Measurements from ENCODE around the gene PTPRT. TPM values are rescaled to one million over a fixed set of nuclear protein-coding genes. Genes with fewer than 3 reads are reported as not detected.

The PTPRT gene
- polyA plus RNA-seq, 1 donor = 0.53 TPM

DNA sequence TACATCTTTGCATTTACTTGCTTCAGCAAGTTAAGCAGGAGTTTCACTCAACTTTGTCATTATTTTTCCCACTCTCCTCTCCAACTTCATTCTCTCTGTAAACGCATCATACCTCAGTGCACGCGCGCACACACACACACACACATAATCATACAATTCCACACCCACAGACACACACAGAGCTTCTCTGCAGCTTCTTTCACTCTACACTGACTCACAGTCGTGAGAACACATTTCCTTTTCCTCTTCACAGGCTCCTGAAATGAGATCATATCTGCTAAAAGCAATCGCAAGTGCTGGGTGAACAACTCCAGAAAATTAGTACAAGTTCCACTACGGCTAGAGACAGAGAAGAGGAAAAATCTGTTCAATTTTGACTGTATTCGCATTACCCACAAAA, 215.4 kb downstream of the PTPRT start:
- DNase-seq = no peak

DNA sequence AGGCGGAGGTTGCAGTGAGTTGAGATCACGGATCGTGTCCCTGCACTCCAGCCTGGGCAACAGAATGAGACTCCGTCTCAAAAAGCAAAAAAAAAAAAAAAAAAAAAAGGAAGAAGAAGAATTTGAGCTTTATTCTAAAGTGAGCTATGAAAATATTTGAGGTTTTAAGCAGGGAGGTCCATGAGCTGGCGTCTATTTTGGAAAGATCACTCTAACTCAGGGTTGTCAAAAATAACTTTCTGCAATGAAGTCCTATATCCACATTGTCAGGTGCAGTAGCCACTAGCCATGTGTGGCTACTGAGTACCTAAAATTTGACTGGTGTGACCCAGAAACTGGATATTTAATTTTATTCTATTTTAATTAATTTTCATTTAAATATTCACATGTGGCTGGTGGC, 217.1 kb downstream of the PTPRT start:
- no peak for DNase-seq

DNA sequence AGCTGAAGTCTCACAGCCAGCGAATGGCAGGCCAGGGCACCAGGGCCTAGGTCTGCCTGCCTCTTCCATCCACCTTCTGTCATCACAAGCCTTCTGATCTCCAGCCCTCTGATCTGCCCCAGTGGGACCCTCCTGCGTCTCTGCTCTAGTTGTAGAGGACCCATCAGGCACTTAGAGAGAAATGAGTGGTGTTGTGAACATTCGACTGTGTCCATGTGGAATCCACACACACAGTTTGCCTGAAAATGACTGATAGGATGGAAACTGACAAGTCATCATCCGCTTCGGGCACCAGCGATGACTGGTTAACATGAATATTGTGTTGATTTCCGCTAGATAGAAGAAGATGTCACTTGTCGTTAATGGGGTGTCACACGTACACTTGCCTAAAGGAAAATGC, 221.0 kb downstream of the PTPRT start:
- DNase-seq = no peak

DNA sequence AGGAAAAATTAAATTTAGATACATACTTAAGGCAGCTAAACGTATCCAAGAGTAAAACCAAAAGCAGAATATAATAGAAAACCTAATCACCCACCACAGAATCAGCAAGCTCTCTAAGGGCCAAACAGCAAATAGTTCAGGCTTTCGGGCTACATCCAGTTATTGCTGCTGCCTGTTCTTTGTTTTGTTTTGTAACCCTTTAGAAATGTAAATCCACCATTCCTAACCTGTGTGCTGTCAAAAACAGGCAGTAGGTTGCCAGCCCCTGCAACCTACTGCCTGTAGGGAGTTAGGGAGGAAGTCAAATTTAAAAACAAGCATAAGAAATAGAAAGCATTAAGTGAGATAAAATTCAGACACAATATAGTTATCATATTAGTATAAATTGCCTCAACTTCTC, 225.9 kb downstream of the PTPRT start:
- DNase-seq = no peak

DNA sequence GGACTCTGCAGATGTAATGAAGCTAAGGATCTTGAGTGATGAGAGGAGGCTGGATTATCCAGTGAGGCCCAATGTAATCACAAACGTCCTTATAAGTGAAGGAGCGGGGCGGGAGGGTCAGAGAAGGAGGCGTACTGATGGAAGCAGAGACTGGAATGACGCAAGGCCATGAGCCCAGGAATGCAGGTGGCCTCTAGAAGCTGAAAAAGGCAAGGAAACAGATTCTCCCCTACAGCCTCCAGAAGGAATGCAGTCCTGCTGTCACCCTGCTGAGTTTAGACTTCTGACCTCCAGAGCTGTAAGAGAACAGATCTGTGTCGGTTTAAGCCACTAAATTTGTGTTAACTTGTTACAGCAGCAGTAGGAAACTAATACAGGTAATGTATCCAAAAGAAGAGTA, 227.9 kb downstream of the PTPRT start:
- DNase-seq = no peak

DNA sequence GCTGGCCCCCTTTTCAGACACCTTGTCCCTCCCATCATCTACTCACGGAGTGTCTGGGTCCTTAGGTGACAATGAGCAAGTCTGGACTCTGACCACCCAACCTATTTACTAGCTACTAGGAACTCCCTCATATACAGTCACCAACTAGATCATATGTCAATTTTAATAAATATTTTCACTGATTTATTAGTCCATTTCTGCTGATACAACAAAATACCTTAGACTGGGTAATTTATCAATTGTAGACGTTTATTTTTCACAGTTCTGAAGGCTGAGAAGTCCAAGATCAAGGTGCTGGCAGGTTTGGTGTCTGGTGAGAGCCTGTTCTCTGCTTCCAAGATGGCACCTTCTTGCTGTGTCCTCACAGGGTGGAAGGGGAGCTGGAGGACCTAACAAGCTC, 229.7 kb downstream of the PTPRT start:
- DNase-seq = no peak

DNA sequence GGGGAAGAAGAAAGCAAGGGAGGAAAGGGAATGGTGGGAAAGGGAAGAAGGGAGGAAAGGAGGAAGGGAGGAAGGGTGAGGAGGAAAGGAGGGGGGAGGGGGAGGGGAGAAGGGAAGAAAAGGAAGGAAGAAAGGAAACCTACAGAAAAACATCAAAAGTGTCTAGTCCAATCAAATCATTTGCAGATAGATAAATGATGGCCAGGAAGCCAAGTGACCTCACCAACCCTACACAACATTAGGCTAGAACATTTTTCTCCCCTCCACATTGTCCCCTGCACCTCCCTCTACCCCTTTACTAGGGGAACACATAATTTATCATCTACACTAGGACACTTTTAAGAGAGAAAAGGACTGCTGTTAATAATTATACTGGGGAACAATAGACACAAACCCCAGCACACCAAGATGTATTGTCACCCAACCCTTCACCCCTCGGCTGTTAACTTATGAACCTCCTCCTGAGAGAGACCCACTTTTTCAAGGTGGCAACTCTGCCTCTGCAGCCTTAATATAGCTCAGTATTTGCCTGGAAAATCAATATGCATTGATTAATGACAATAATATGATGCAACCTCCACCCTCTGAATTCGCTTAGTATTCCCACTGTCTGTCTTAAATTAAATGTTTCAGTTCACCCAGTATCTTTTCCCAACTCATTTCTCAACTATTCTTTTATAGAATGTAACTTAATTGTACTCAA, 231.2 kb downstream of the PTPRT start:
- no peak for DNase-seq

DNA sequence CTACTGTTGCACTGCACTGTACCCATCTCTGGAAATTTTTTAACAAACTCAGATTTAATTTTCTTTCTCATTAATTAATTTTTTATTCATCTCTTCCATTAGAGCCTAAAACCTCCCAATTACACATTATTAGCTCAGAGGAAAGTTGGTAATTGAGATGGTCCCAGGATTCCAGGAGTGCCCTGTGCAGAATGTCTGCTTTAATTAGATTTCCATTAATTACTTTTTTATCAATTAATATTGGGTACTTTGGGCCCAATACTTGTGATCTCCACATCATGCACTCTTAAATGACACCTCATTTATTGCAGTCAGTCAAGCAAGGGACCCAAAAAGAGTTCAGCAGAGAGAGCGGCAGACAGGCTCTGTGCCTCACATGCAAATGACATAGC, 232.0 kb downstream of the PTPRT start:
- no peak for DNase-seq

DNA sequence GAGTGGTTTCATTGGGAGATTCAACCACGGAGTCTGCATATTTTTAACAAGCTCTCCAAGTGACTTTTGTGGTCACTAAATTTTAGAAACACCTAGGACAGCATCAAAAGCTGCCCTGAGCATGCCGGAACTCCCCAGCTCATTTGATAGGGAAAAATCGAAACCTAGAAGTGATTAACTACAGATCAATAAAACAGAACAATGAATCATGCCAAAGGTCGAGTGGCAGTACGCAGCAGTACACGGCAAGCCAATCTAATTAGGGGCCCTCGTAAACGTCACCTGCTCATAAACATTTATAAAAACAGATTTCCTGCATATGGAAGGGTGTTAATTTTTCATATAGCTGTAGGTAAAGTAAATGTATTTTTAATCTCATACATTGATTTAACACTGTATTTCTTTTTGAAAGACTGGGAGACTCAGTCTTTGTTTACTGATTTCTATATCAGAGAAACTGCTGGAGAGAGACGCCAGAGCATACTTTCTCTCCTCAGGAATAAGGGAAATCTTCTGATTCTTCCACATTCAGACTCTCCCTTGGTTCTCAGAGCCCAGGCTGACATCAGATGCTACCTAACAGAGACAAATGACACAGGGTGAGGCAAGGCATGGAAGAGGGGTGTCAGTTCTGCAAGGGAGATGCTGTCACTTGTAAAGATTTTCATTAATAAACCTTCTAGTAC, 232.5 kb downstream of the PTPRT start:
- no peak for DNase-seq

DNA sequence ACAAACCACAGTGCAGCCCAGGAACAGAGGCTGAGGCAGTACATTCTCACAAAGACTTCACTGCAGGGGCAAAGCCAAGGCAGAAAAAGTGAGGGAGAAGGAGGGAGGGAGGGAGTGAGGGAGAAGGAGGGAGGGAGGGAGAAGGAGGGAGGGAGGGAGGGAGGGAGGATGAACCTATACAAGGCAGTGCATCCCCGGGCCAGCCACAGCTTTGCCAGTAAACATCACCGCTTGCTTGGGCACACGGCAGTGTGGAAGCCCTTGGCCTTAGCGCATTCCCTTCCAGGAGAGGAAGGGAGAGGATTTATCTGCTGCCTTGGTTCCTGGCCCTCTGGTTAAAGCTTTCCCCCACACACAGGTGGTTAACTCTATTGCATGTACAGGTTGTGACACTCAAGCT, 234.0 kb downstream of the PTPRT start:
- DNase-seq = no peak

DNA sequence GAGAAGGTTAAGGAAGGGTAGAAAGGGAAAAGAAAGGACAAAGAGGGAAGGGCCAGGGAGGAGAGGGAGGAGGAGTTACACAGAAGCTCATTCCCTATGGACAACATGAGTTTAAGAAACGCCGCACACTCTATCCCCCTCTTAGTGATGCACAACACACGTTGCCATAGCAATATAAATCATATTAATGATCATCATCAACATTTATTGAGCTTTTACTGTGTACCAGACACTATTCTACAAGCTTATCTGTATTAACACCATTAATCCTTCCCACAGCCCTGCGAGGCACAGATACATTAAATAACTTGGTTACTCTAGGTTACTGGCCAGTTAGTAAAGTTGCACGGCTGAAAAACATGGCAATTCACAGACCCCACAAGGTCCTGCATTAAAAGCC, 234.8 kb downstream of the PTPRT start:
- DNase-seq = no peak

DNA sequence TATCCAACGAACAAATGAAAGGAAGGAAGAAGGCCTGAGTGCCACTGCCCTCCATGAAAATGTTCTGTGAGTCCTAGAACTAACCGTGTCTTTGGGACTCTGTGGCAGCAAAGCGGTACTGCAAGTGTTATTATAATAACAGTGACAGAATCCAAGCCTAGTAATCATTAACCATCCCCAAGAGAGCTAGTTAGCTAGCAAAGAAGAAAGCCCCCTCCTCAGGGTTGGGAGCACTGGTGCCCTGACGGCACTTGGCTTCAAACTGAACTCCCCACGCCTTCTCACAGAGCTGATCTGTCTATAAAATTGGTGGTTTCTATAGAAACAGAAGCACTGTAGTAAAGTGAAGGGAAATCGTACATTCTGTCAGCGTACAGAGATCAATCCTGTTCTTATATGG, 239.8 kb downstream of the PTPRT start:
- peak; percentile 20 for DNase-seq

DNA sequence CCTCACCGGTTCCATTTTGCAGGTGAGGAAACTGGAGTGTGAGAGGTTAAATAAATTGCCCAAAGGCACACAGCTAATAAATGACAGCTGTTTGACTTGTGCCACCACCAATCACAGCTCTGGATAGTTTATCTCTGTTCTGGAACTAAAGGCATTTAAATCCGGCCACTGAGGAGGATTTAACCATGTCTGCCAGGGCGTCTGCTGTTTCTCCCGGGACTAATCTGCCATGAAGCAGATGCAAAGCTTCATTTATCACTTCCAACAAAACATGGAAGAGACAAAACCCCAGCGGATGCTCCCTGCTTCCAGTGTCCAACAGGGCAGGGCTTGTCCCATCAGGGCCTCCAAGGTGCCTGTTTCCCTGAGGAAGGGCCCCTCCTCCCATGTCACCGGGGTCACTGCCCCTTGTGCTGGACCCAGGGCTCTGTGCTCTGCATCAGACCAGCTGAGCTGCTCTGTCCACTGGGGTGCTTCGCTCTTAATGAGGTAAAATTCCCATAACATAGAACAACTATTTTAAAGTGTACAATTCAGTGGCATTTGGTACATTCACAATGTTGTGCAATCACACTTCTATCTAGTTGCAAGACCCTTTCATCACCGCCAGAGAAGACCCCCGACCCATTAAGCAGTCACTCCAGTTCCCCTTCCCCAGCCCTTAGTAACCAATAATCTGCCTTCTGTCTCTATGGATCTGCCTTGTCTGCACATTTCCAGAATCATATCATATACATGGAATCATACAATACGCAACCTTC, 244.3 kb downstream of the PTPRT start:
- no peak for DNase-seq

DNA sequence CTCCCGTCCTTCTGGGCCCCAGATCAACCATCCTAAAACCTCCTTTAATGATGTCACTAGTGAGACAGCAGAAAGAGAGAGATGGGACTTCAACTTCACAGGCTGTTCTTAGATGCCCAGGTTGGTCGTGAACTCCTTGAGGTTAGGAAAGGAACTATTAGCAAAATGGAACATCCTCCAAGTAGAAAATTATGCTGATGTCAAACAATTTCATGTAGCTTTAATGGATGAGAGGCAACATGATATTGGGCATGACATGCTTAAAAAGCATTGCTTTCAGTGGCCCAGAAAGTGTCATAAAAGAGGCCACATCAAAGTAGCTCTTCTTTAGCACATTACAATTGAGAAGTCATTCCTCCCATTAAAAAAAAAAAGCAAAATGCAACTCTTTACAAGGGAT, 248.1 kb downstream of the PTPRT start:
- DNase-seq = no peak

DNA sequence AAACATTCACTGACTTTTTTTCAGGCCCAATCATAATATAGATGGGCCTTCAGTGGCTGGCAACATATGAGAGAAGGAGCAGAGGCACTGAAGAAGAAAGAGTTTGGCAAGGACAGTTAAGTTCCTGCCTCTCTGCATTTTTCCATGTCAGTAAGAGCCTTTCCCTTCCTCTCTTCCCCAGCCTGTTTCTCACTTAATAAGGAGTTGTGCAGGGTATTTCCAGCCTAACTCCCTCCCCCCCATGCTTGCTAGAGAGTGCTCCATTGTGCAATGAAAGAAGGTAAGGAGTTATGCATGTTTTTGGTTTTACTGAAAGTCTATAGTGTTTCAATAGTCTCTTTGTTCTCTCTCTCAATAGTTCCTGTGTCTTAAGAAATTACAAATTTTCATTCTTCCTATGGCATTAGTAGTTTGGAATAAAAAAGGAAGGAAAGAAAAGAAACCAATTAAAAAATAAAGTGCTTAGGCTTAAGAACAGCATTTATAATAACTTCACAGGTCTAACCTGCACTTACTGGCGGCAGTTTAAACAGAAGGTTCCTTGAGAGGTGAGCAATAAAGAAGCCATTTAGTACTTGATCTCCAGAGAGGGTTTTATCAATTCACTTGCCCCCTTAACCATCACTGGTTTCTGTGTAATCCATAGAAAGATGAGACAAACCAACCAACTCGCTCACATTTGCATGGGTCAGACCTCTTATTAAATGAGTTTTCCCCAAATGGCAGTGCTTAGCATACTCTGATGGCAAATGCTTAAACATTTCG, 251.1 kb downstream of the PTPRT start:
- DNase-seq = no peak

DNA sequence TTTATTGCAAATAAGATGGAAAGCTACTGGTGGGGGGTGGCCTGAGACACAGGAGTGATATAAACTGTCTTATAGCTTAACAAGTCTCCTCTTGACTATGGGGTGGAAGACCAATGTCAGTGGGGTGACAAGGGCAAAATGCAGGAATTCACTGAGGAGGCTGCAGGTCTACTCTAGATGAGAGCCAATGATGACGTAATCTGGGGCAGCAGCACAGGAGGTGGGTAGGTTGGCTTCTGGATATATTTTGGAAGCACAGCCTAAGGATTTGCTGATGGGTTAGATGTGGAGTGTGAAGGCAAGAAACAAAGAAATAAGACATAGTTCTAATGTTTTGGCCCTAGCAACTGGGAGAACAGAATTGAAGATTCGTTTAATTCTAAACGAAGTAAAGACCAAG, 253.2 kb downstream of the PTPRT start:
- no peak for DNase-seq

DNA sequence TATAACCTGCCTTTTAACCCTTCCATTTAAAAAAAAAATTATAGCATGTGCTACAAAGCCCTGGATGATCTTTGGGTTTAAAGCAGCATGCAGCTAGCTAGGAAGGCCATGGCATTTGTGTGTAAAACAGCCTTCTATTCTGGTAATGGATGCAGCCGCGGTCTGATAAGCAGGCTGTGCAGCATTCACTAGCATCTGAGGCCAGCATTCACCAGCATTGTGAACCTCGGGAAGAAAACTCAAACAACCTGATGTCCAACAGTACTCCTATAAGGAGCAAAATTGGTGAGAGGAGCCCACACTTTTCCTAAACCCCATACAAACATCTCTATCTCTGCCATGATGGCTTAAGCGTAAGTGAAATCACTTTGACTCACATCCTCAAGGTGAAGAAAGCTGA, 265.5 kb downstream of the PTPRT start:
- no peak for DNase-seq

DNA sequence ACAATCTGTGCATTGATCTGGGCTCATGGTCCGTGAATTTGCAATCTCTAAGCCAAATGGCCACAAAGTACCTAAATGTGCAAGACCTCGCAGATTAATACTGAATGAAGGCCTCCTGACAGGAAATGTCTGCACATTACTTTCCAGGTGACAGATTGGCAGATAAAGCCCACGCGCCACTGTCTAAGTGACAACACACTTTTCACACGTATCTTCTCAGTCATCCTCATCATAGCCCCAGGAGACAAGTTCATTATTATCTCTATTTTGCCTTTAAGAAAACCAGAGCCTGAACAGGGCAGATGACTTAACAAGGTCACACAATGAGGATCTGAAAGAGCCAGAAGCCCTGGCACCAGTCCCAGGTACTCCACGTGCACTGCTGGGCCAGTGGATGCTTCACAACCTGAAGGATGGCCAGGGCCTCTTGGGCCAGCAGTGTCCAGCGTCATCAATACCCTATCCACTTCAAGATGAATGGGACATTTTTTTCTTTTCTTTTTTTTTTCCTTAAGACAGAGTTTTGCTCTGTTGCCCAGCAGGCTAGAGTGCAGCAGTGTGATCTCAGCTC, 266.3 kb downstream of the PTPRT start:
- no peak for DNase-seq

DNA sequence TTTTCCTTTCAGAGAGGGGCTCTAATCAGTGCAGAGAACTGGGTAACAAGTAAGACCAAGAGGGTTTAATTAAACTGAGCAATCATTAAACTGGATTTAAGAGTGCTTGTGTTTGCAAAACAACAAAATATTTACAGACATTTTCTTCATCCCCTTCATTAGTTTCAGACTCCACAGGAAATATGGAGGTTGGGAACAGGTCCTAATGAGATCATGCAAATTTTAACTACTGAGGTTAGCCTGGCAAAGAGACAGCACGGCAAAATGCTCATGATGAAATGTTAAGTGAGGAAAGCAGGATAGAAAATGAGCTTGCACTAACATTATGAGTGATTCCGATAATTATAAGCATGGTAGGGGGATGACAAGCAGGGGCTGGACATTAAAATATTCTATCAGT, 268.9 kb downstream of the PTPRT start:
- no peak for DNase-seq

DNA sequence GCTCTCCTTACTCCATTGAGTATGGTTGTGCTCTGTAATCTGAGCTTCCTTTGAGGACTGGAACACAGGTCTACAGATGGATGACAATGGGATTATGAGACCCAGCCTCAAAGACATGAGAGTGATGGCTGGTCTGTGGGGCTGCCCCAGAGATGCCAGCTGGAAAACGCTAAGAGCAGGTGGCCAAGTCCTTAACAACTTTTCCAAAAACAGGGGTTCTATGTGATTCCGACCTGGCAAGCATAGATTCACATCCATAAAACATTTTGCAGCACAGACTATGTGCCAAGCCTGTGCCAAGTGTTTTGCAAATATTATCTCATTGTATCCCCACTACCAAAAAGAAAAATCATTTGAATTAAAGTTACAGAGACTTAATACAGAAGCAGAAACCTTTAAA, 270.4 kb downstream of the PTPRT start:
- no peak for DNase-seq

DNA sequence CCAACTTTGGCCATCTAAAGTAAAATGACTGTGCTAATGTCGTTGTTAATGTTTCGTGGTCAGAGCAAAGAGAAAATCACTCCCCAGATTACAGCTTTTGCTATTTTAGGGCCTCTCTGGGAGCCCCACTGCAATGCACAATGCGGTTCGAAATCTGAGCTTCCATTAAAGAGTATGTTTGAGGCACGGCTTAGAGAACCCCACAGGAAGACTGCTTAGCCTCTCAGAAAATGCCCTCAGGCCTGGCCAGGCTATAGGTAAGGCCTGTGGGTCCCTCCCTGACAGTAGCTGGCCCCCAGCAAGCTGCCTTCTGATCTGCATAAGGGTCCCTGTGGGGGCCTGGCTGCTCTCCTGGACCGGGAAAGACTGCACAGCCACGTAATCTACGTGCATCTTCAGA, 274.6 kb downstream of the PTPRT start:
- DNase-seq = no peak

DNA sequence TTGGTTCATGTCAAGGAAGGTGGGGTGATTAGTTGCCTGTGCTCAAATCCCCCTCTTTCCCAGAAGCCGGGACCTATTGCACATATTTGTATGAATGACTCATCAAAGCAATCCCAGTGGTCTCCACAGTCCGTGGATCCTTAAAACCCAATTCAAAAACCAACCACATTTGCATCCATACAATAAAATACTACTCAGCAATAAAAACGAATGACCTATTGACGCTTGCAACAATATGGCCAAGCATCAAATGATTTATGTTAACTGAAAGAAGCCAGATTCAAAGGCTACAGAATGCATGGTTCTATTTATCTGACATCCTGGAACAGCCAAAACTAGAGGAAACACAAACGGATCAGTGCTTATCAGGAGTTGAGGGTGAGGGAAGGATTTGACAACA, 275.4 kb downstream of the PTPRT start:
- DNase-seq = no peak

Data from left kidney (tissue), 2 donors.